HG03571 (cell line): ENCODE measurements around the gene NKRF.
"Not testable (repeated sequence)": the region's sequence is repeated elsewhere in the genome, so short reads cannot be mapped to it uniquely, and the experiment has no call there.

Experiments used
- ATAC-seq: cut with Tn5 transposase; IDR thresholded peaks from one replicate; pipeline ENCODE4 v1.9.1; 2021; ENCODE audit not compliant: unreplicated experiment

Gene NKRF

GRCh38 chrX:119606280-119607017 lies at the start of gene NKRF:
Gene NKRF, minus strand, starts transcription at chrX:119606424.
- peak; percentile 63 for ATAC-seq

DNA sequence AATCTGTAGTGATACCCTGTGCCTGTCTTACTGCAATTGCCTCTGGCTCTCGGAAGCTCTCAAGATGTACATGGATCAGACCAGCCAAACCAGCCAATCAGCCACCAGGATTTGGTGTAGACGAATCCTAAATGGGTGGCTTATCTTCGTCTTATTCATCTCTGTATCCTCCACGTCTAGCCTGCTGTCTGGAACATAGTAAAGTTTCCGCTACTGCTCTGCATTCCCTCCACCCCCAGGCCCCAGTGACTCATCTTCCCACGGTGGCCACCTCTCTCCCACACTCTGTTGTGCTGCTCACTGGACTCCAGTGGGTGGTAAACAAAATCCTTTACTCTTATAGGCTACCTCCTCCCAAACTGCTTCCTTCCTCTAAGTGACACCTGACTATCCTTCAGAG lies 48.9 kb upstream of the NKRF start:
- no peak for ATAC-seq

GRCh38 chrX:119654112-119654531 lies 47.9 kb upstream of the NKRF start:
- no peak for ATAC-seq

- no peak for ATAC-seq
Observed at GRCh38 chrX:119648421-119648775, 42.2 kb upstream of the NKRF start.

DNA sequence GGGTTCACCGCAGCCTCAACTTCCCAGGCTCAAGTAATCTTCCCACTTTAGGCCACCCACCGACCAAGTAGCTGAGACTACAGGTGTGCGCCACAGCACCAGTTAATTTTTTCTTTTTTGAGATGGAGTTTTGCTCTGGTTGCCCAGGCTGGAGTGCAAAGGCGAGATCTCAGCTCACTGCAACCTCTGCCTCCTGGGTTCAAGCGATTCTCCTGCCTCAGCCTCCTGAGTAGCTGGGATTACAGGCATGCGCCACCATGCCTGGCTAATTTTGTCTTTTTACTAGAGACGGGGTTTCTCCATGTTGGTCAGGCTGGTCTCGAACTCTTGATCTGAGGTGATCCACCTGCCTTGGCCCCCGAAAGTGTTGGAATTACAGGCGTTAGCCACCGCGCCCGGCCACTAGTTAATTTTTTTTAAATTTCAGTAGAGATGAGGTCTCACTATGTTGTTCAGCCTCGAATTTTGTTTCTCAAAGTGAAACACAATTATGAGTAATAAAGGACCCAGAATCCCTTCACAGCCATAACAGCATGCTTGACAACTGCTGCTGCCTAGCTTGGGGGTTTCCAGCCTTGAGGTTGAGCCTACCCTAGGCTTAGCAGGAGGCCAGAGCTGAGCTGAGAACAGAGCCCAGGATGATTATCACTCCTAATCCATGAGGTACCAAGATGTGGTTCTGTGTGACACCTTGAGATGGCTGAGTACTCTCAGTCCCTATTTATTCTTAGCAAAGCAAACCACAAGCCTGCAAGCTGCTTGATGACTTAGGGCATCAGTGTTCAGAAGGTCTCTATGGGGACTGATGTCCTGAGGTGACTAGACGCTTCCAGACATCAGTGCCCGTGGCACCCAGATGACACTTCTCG lies 41.6 kb upstream of the NKRF start:
- peak; percentile 94 for ATAC-seq

DNA sequence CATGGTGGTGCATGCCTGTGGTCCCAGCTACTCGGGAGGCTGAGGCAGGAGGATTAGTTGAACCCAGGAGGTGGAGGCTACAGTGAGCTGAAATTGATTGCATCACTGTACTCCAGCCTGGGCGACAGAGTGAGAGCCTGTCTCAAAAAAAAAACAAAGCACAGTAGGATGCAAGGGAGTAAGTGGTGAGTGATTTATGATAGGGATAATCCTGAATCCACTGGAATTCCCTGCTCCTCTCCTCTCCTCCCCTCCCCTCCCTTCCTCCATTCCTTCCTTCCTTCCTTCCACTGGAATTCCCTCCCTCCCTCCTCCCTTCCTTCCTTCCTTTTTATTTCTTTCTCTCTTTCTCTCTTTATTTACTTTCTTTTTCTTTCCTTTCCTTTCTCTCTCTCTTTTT lies 40.9 kb upstream of the NKRF start:
- ATAC-seq: no peak

GRCh38 chrX:119646515-119646914 lies 40.3 kb upstream of the NKRF start:
- no peak for ATAC-seq

DNA sequence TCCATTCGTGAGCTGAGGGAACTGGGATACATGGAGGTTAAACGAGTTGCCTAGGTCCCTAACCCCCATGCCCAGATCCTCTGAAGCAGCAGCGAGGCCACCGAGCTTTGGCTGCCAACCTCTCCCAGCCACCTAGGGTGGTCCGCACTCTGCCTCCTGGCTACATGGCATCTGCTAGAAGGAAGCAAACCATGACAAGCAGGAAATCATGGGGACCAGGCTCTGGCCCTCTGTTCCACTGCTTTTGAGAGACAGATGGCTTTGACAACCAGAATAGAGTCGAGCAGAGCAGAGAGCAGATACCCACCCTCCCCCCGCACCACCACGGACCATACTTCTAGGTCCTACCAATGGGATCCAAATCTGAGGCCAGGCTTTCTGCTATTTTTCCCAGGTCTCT lies 37.5 kb upstream of the NKRF start:
- no peak for ATAC-seq

DNA sequence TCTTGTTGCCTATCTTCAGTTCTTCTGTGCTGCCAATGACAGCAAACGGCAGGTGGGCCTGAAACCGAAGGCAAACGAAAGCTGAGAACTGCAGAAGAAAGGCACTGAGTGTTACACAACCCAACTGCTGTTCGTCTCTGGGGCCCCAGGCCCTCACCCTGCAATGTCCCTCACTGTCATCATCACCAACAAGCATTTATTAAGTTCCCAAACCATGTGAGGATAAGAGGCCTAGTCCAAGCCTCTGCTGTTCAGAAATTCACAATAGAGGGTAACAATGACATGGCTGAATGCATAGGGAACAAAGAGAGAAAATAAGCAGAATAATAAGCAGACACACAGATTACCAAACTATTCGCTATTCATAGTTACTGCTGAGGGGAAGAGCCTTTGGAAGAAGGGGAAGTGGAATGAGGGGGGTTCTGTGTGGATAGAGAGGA lies 34.5 kb upstream of the NKRF start:
- no peak for ATAC-seq

GRCh38 chrX:119638725-119639471 lies 32.7 kb upstream of the NKRF start:
- peak; percentile 72 for ATAC-seq

DNA sequence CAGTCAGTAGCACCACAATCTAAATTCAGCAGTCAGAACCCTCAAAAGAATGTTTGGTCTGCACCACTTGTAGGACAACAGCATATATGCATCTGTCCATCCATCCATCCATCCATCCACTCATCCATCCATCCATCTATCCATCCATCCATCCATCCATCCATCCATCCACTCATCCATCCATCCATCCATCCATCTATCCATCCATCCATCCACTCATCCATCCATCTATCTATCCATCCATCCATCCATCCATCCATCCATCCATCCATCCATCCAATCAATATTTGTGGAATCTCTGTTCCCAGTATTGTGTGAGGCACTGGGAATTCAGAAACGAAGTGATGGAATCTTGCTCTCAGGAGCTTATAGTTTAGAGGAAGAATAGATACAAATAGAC lies 31.2 kb upstream of the NKRF start:
- ATAC-seq: not testable (repeated sequence)

- ATAC-seq: no peak
Observed at GRCh38 chrX:119636419-119636818, 30.2 kb upstream of the NKRF start.

DNA sequence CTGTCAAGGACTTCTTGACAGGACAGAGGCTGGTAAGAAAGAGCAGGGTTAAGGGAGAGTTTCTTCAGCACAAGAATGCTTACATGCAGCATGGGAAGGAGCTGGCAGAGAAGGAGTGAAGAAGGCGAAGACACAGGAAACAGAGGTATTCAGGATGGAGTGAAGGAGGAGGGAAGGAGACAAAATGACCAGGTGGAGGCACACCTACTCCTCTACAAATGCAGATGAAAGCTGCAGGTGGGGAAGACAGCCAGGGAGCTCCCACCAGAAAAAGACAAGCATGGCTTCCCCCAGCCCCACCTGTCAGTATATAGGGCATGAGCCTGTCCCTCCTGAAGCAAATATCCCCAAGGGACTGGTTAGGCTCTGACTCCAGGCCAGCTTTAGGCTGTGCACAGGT lies 29.6 kb upstream of the NKRF start:
- ATAC-seq: no peak

GRCh38 chrX:119635179-119635578 lies 29.0 kb upstream of the NKRF start:
- no peak for ATAC-seq

DNA sequence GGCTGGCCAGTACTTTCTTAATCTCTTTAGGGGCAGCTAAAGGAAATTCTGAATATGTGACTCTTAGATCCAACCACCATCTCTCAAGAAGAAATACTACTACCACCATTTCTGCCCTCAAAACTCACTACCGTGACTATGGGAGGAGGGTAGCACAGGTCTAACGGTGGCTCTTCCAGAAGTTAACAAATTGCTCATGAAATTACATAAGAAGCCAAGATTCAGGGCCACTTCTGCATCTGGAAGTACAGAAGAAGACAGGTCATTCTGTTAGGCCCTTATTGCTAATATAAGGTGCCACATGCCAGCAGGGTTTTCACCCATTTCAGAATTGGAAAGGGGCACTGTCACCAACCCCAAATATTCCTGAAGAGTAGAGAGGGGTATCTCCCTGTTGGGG lies 19.6 kb upstream of the NKRF start:
- ATAC-seq: no peak

DNA sequence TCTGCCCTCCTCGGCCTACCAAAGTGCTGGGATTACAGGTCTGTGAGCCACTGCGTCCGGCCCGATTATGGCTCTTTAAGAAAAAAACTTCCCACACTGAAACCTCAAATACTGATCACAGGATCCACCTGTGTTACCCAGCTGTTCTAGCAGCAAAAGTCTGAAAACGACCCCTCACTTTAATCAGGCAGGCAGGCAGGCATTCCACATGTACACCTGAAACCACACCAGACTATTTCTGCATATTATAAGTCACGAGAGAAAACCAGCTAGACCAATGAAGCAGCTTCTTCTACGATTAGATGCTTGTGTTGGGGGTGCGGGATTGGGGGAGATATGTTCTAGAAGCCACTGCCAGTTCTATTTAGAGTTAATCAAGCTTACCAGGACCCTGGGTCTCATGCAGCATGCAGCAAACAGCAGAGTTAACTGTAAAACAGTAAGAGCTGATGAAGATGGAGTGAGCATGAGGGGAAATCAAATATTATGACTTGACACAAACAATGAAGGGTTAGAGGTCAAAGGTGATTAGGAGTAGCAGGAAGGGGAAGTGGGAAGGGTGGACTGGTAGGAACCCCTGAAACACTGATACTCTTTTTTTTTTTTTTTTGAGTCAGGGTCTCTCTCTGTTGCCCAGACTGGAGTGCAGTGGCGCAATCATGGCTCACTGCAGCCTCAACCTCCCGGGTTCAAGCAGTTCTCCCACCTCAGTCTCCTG lies 18.9 kb upstream of the NKRF start:
- ATAC-seq: no peak

GRCh38 chrX:119624417-119624816 lies 18.2 kb upstream of the NKRF start:
- no peak for ATAC-seq

DNA sequence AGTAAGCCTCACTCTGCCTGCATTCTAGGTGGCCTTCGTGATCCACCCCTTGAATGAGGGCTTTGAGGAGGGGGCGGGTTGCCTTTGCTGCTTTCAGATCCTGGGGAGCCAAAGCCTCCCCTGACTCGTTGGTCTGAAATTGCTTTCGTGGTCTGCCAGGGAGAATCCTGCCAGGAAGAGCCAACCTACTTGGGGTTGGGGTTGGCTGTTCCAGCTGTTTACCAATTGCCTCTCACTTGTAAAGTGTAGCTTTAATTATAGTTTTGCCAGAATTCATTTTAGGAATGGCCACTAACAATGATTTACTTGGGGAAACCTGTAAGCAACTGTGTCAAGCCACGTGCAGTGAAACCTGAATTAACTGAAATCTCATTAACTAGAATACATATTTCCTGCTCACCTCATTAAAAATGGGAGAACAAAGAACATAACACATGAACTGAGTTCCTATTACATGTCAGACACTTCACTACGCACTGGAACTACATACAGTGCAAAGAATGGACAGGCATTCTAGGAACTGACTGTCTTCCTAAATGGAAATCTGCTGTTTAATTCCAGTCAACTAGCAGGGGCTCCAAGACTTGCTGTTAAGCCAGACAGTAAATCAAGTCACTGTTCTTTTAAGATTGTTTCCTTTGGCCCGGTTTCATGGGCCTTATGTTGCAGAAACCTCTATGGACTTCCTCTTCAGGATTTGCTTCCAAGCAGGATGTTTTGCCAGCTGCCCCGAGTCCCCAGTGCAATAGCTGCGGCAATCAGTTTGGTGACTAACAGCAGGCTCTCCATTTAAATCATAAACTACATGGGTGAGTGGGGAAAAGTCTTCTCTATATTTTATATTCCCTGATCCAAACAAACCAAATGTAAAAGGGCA lies 16.4 kb upstream of the NKRF start:
- no peak for ATAC-seq

GRCh38 chrX:119618439-119618838 lies 12.2 kb upstream of the NKRF start:
- no peak for ATAC-seq
